OCI-LY3 (cell line): ENCODE results near the gene MYH6.

ENCODE experiments used
- H2AFZ ChIP-seq: fragments of 200-600, 300-600 bp; shearing (Covaris generic); 2 replicates; pipeline ENCODE4 v1.6.0; 2014; ENCODE audit warnings: antibody characterized with exemption, low read depth, low read length
- H3K27ac ChIP-seq: fragments of 200-600, 300-600 bp; sonication (generic); 2 replicates; pipeline ENCODE4 v1.5.1; 2014; ENCODE audit warnings: mild to moderate bottlenecking, low read length, moderate library complexity, mixed read lengths
- H3K27me3 ChIP-seq: fragments of 200-600, 300-600 bp; sonication (generic); 2 replicates; pipeline ENCODE4 v1.6.1; 2014; ENCODE audit warnings: low read depth, low read length, mixed read lengths
- H3K36me3 ChIP-seq: fragments of 200-600, 300-600 bp; sonication (generic); replicated peaks from 2 replicates; pipeline ENCODE3; 2014; ENCODE audit warnings: low read depth, low read length, mixed read lengths
- H3K4me1 ChIP-seq: fragments of 300-600, 200-600 bp; sonication (generic); 2 replicates; pipeline ENCODE4 v1.6.1; 2014; ENCODE audit warnings: low read length, mixed read lengths
- H3K4me2 ChIP-seq: fragments of 200-600, 300-600 bp; sonication (generic); 2 replicates; pipeline ENCODE4 v1.6.1; 2014; ENCODE audit warnings: low read length, mixed read lengths
- H3K4me3 ChIP-seq: fragments of 300-600, 200-600 bp; sonication (generic); 2 replicates; pipeline ENCODE4 v1.5.1; 2014; ENCODE audit warnings: antibody characterized with exemption, mild to moderate bottlenecking, low read length, moderate library complexity
- H3K79me2 ChIP-seq: fragments of 300-600, 200-600 bp; shearing (Covaris generic); 2 replicates; pipeline ENCODE4 v1.6.1; 2014; ENCODE audit warnings: mild to moderate bottlenecking, low read length, mixed read lengths
- H3K9ac ChIP-seq: fragments of 300-600, 200-600 bp; shearing (Covaris generic); 2 replicates; pipeline ENCODE4 v1.6.0; 2014; ENCODE audit warnings: mild to moderate bottlenecking, low read length, moderate library complexity
- H3K9me3 ChIP-seq: fragments of 200-600, 300-600 bp; shearing (Covaris generic); 2 replicates; pipeline ENCODE4 v1.6.1; 2014; ENCODE audit warnings: low read length, mixed read lengths; ENCODE audit not compliant: insufficient read depth
- H4K20me1 ChIP-seq: fragments of 200-600, 300-600 bp; sonication (generic); 2 replicates; pipeline ENCODE4 v1.6.1; 2016; ENCODE audit warnings: low read length, mixed read lengths; ENCODE audit not compliant: insufficient read depth
- EZH2phosphoT487 ChIP-seq: fragments of 200-600 bp; shearing (Covaris generic); IDR thresholded peaks from 2 replicates; pipeline ENCODE4 v1.6.1; 2018; ENCODE audit warnings: antibody characterized with exemption, mixed run types, low read depth
- TF ChIP-seq, protein P1 (sequence below): fragments of 200-600, 300-600 bp; sonication (generic); IDR thresholded peaks from 2 replicates; pipeline ENCODE4 v1.5.1; 2014; ENCODE audit warnings: antibody characterized with exemption, low read length, low read depth

The MYH6 gene

DNA sequence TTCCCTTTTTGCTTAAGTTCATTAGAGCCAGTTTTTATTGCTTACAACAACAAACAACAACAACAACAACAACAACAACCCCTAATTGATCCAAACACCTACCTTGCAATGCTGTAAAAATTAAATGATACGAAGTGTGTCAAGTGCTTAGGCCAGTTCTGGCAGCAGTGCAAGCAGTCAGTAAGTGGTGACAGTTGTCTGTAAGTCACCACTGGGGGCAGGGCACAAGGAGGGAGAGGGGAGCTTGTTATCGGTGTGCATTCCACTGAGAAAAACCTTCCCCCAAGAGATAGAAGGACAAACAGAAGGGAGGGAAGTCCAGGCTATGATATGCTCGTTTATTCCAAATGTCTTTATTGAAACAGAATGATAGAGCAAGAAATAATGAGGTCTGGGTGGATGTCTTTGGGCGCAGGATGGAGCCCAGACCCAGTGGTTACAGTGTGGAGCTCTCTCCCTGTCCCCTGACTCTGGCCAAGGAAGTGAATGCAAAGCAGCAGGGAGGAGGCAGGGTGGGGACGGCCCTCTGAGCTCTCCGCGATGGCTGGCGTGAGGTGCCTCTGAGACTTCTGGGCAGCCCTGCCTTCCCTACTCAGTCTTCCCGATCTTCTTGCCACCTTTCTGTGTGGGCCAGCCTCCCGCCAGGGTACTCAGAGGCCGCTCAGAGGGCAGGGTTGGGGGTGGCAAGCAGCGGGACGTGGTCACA is 61.9 kb downstream of the MYH6 start:
- H2AFZ ChIP-seq = no peak overlapping the region
- H3K9ac ChIP-seq = no peak overlapping the region

DNA sequence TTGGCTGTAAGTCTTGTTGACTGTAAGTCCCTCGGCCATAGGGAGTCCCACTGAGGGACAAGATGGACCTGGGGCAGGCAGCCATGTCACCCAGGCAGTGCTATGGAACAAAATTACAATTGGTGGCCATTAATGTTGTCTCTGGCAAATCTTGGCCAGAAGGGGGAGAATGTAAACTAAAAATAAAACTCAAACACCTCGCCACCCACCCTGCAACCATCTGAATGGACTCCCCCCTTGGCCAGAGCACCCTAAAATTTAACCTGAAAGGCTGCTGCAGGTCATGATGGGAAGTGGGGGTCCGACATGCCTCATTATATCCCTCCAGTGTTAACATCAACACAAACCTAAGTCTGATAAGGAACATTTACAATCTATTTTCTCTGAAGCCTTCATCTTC is 63.6 kb downstream of the MYH6 start:
- peak overlapping the region; percentile 12; the same call in 1 of the 2 replicates for H2AFZ ChIP-seq
- H3K4me3 ChIP-seq = no peak overlapping the region
- no peaks in the 10 kb centered on the region for H3K79me2 ChIP-seq
- H3K4me2 ChIP-seq = no peak overlapping the region
- peaks cover 14% of the 10 kb centered on the region; the same call in 1 of the 2 replicates for H3K9me3 ChIP-seq
- no peak for TF ChIP-seq EZH2phosphoT487
- TF ChIP-seq, protein P1, sequence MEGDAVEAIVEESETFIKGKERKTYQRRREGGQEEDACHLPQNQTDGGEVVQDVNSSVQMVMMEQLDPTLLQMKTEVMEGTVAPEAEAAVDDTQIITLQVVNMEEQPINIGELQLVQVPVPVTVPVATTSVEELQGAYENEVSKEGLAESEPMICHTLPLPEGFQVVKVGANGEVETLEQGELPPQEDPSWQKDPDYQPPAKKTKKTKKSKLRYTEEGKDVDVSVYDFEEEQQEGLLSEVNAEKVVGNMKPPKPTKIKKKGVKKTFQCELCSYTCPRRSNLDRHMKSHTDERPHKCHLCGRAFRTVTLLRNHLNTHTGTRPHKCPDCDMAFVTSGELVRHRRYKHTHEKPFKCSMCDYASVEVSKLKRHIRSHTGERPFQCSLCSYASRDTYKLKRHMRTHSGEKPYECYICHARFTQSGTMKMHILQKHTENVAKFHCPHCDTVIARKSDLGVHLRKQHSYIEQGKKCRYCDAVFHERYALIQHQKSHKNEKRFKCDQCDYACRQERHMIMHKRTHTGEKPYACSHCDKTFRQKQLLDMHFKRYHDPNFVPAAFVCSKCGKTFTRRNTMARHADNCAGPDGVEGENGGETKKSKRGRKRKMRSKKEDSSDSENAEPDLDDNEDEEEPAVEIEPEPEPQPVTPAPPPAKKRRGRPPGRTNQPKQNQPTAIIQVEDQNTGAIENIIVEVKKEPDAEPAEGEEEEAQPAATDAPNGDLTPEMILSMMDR = no peak
- H3K27ac ChIP-seq = no peak overlapping the region
- H4K20me1 ChIP-seq = no peaks in the 10 kb centered on the region
- H3K36me3 ChIP-seq = no peaks in the 10 kb centered on the region
- no peak overlapping the region for H3K9ac ChIP-seq
- no peaks in the 10 kb centered on the region; the same call in 1 of the 2 replicates for H3K27me3 ChIP-seq
- H3K4me1 ChIP-seq = no peaks in the 10 kb centered on the region

More for the DNA sequence above, 61.9 kb downstream of the MYH6 start:
- no peaks in the 10 kb centered on the region for H4K20me1 ChIP-seq
- H3K4me1 ChIP-seq = no peaks in the 10 kb centered on the region
- H3K36me3 ChIP-seq = no peaks in the 10 kb centered on the region
- TF ChIP-seq, protein P1 = no peak
- no peak for TF ChIP-seq EZH2phosphoT487
- no peaks in the 10 kb centered on the region; the same call in 1 of the 2 replicates for H3K27me3 ChIP-seq
- no peaks in the 10 kb centered on the region for H3K79me2 ChIP-seq
- 0 out of 2 replicates have a peak, but pooled peaks cover 2% of the 10 kb centered on the region for H3K9me3 ChIP-seq
- no peak overlapping the region for H3K4me3 ChIP-seq
- no peak overlapping the region for H3K4me2 ChIP-seq
- H3K27ac ChIP-seq = no peak overlapping the region

GRCh38 chr14:23339506-23340268 is 68.4 kb downstream of the MYH6 start:
- H3K36me3 ChIP-seq = no peaks in the 10 kb centered on the region
- no peak overlapping the region for H3K4me3 ChIP-seq
- H3K4me1 ChIP-seq = no peaks in the 10 kb centered on the region
- H3K4me2 ChIP-seq = no peak overlapping the region
- TF ChIP-seq EZH2phosphoT487 = no peak
- TF ChIP-seq, protein P1 = no peak
- peaks cover 19% of the 10 kb centered on the region for H3K9me3 ChIP-seq
- no peak overlapping the region for H3K9ac ChIP-seq
- H3K79me2 ChIP-seq = no peaks in the 10 kb centered on the region
- H2AFZ ChIP-seq = no peak overlapping the region
- no peak overlapping the region for H3K27ac ChIP-seq
- H3K27me3 ChIP-seq = no peaks in the 10 kb centered on the region; the same call in 1 of the 2 replicates
- H4K20me1 ChIP-seq = no peaks in the 10 kb centered on the region

GRCh38 chr14:23335623-23336022 is 72.5 kb downstream of the MYH6 start:
- Histone ChIP-seq H2AFZ (no peak overlapping the region), H3K4me2 (no peak overlapping the region), H3K4me1 (no peaks in the 10 kb centered on the region), H3K27me3 (no peaks in the 10 kb centered on the region), H3K9ac (no peak overlapping the region), H3K4me3 (no peak overlapping the region), H4K20me1 (no peaks in the 10 kb centered on the region), H3K27ac (no peak overlapping the region), H3K36me3 (no peaks in the 10 kb centered on the region), H3K79me2 (no peaks in the 10 kb centered on the region), H3K9me3 (peaks cover 16% of the 10 kb centered on the region)
- TF ChIP-seq, protein P1 = no peak
- no peak for TF ChIP-seq EZH2phosphoT487
